Measurements from ENCODE around the gene PRKAG2. TPM values are rescaled to one million over a fixed set of nuclear protein-coding genes. Genes with fewer than 3 reads are reported as not detected.

The PRKAG2 gene
- total RNA-seq, 1 donor from 2014 or later, result 120 TPM

GRCh38 chr7:151903249-151904032 lies 26.5 kb upstream of the PRKAG2 start:
- no peak for DNase-seq
- intact Hi-C loops (cut with DNase I), result no loop called here
- ATAC-seq (ENCODE audit: poor library complexity), result no peak

GRCh38 chr7:151902311-151902710 lies 25.4 kb upstream of the PRKAG2 start:
- DNase-seq (no peak), ATAC-seq (ENCODE audit: poor library complexity) (no peak)
- intact Hi-C loops (cut with DNase I), result no loop called here

GRCh38 chr7:151901828-151902227 lies 24.9 kb upstream of the PRKAG2 start:
- ATAC-seq (ENCODE audit: poor library complexity), result no peak
- no peak for DNase-seq
- intact Hi-C loops (cut with DNase I), result no loop called here

DNA sequence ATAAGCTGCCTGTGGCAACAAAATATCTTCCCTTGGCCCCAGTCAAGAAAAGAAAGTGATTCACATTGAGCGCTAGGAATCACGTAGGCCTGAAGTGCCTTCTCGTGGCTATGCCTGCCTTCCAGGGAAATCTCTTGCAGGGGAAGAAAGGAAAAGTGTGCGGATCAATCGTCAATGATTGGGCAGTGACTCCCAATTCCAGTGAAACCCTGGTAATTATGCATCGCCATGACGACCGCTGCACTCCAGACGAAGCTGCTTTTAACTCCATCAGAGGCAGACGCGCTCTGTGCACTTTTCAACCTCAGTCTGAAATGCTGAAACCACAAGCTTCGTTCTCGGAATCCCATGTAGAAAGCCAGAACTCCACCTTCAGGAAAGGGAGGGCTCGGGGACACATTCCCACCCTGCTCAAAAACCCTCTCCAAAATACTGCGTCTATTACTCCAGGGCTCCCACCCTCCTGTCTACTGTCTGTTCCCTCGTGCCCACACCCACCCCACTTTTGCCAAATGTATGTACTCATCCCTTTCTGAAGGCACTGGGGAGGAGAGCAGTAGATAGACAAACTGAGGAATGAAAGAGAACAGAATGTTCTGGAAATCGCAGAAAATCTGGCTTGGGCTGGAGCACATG lies 24.2 kb upstream of the PRKAG2 start:
- intact Hi-C loops (cut with DNase I), result no loop called here
- ATAC-seq (ENCODE audit: poor library complexity) (no peak), DNase-seq (no peak)

DNA sequence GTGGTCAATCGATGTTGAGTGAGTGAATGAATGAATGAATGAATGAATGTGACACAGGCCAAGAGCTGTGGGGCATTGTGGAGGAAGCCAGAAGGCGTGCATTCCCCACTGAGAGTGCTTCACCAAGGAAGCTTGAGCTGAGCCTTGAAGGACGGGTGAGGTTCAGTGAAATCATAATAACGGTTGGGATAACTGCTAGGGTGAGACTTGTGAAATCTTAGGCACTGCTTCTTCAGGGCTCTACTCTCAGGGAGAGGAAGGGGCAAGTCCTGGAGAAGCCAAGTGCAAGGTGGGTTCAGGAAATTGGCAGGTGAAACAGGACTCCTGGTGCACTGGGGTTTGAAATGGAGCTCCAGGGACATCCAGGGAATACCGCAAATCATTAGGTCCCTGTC lies 23.7 kb upstream of the PRKAG2 start:
- DNase-seq (no peak), ATAC-seq (ENCODE audit: poor library complexity) (no peak)
- intact Hi-C loops (cut with DNase I), result no loop called here

DNA sequence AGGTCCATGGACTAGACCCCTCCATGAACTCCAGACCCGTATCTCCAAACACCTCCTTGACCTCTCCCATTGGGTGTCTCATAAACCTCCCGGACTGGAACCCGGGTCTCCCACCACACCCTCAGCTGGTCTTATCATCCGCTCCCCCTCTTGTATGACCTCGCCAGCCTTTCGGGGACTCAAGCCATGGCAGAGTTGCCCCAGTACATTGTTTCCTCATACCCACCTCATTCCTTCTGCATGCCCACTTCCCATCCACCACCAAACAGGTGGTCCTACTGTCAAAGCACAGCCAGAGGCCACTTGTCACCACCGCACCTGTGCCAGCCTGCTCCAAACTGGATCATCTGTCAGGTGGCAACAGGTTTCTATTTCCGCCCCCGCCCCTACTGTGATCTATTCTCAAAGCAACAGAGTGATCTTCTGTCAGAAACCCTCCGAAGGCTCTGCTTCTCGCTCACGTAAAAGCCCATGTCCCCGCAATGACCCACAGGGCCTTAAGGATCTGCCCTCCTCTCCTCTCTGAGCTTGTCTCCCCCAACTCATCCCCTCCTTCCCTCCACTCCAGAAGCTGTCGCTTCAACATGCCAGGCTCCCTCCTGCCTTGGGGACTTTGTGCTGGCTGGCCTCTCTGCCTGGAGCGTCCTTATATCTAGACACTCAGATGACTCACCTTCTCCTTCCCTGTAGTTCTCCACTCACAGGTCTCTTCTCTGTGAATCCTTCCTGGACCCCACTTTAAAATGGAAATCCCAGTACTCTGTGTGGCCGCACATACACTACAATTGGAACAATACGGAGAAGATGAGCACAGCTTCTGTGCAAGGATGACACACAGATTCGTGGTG lies 22.8 kb upstream of the PRKAG2 start:
- ATAC-seq (ENCODE audit: poor library complexity) (no peak), DNase-seq (no peak)

GRCh38 chr7:151897951-151898686 lies 21.2 kb upstream of the PRKAG2 start:
- ATAC-seq (ENCODE audit: poor library complexity) (no peak), DNase-seq (no peak)
- intact Hi-C loops (cut with DNase I), result no loop called here

More for the DNA sequence above, 22.8 kb upstream of the PRKAG2 start:
- intact Hi-C loops (cut with DNase I), result no loop called here

DNA sequence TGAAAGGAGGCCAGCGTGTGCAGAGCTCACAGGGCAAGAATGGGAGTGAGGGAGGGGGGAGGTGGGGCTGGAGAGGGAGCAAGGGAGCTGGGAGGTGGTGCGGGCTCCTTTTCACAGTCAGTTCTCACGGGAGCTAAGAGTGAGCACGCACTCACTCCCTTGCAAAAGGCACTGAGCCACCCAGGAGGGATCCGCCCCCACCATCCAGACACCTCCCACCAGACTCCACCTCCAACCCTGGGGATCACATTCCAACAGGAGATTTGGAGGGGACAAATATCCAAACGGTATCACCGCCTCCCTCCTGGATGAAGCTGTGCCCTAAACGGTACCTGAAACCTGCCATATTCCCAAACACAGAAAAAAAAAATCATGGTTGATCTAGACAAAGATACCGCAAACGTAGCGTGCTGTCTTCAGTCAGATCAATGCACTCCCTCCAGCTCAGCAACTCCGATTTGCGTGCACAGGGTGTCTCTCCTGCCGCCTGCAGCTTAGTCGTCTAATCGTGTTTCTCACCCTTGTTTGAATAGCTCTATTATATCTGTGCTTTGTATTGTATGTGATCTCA lies 20.3 kb upstream of the PRKAG2 start:
- intact Hi-C loops (cut with DNase I), result no loop called here
- DNase-seq, result no peak
- peak; percentile 70 for ATAC-seq (ENCODE audit: poor library complexity)

DNA sequence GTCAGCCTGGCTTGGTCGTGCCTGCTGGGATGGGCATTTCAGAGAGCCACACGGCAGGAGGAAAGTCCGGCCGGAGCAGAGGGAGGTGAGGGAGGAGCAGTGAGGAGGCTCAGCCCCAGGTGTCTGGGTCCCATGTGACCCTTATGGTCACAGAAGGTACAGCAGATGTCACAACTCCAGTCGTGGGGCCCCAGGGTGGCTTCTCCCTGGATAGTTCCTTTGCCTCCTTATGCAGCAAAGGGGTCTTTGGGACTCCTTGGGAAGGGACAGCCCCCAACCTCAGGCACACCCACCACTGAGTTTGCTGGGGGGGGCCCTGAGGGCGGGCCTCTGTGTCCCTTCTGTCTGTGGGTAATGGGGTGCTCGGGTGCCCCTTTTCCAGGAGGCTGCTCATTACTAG lies 19.6 kb upstream of the PRKAG2 start:
- ATAC-seq (ENCODE audit: poor library complexity) (no peak), DNase-seq (no peak)
- intact Hi-C loops (cut with DNase I), result no loop called here

- intact Hi-C loops (cut with DNase I), result no loop called here
- DNase-seq (no peak), ATAC-seq (ENCODE audit: poor library complexity) (no peak)
Measured at GRCh38 chr7:151896086-151896485, 19.2 kb upstream of the PRKAG2 start.

DNA sequence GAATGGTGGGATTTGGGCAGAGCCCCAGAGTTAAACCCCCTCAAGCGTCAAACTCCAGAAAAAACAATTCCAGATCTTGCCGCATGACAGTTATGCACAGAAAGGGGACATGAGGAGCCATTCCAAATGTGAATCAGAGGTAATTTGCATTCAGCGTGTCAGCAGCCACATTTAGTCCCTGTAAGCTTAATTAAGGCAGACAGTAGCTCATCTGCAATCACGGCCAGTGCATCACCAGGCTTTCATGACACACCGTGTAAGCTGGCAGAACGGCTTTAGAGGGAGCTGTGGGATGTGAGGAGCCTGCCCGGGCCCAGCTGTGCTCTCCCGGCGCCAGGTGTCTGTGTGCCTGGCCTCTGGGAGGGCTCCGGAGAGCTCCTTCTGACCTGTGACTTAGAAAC lies 18.7 kb upstream of the PRKAG2 start:
- DNase-seq, result no peak
- intact Hi-C loops (cut with DNase I), result no loop called here
- ATAC-seq (ENCODE audit: poor library complexity), result no peak

DNA sequence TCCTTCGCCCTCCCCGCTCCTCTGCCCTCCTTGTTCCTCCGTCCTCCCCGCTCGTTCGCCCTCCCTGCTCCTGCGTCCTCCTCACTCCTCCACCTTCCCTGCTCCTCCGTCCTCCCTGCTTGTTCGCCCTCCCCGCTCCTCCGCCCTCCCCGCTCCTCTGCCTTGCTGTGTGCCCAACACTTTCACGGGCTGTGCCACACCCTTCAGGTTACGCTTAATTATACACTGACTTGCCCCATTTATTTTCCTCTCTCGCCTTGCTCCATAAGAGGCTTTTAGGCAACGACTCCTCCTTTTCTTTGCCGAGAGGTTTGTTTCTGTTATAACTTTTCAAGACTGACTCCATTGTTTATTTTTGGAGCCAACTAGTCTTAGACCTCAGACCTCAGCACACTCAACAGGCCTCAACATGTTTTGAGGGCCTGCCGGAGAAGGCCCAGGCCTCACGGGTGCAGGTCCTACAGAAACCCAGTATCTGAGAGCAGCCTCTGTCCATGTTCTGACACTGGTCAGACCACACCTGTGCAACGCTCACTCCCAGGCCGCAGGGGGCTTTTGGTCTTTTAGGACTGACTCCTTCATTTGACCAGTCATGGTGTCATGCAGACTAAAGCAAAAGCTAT lies 18.2 kb upstream of the PRKAG2 start:
- no peak for DNase-seq
- ATAC-seq (ENCODE audit: poor library complexity), result no peak
- intact Hi-C loops (cut with DNase I), result no loop called here

- intact Hi-C loops (cut with DNase I), result no loop called here
- DNase-seq, result no peak
- ATAC-seq (ENCODE audit: poor library complexity), result no peak
Measured at GRCh38 chr7:151894111-151895007, 17.4 kb upstream of the PRKAG2 start.

DNA sequence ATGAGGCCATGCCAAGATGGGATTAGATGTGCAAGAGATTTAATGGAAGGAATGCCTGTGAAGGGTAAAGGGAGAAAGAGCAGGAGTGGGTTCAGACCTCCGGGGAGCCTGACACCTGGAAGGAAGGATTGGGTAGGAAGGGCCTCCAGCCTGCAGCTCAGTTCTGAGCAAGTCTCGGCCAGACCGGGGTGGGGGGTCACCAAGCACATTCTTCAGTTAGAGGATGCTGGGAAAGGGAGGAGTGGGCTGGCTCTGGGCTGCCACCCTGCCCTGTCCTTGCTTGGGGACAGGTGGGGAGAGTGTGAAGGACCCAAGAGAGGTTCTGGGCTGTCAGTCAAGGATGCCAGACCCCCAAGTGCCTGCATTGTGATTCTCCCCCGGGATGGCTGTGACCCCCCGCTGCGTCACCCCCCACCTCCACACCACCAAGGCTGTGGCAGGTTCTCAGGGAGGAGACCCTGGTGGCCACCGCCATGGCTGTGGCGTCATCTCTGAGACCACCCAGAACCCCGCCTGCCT lies 16.5 kb upstream of the PRKAG2 start:
- ATAC-seq (ENCODE audit: poor library complexity) (no peak), DNase-seq (no peak)
- intact Hi-C loops (cut with DNase I), result no loop called here

DNA sequence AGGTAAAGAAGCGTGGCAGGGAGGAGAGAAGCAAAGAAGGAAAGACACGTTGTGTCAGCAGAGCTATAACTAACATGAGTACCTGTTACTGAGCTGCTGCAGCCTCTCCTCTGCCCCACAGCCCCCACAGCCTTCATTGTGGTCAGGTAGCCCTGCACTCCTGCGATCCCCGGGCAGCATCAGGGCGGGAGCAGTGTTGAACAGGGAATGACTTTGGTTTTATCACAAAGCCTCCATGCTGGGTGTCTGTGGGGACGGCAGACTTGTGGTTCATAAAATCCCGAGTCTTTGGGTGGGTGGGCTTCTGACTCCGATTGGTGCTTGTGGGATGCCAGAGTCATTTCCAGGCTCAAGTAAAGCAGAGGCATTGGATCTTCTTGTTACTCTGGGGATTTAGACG lies 14.8 kb upstream of the PRKAG2 start:
- intact Hi-C loops (cut with DNase I), result no loop called here

GRCh38 chr7:151891182-151891581 lies 14.3 kb upstream of the PRKAG2 start:
- intact Hi-C loops (cut with DNase I), result no loop called here
- ATAC-seq (ENCODE audit: poor library complexity) (peak; percentile 95), DNase-seq (no peak)

More for the DNA sequence above, 14.8 kb upstream of the PRKAG2 start:
- no peak for DNase-seq
- ATAC-seq (ENCODE audit: poor library complexity), result no peak

DNA sequence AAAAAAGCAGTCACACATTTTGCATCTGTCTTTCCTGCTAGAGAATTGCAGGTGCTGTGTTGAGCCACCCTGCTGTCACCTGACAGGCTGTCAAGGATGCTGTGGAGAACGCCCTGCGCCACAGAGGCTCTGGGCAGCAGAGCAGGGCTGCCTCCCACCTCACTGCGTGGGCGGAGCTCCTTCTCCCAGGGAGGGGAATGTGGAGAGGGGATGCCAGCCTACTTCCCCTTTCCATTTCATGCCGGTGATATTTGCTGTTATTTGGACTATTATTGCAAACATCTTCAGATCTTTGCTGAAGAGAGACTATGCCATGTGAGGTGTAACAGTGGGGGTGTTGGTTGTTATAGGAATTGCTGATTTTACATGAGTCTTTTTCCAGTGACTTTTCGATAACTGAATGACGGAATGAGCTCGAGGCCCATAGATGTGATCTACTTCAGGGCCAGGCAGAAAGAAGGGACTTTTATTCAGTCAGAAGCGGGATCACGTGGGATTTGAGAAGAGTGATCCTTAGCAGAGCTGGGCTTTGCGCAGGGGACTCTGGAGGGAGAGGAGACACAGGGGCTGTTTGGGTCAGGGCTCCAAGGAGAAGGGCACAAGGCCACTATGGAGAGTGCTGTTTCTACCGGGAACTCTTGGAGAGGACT lies 13.6 kb upstream of the PRKAG2 start:
- intact Hi-C loops (cut with DNase I), result no loop called here
- DNase-seq (no peak), ATAC-seq (ENCODE audit: poor library complexity) (no peak)
